SKM-1 (cell line): ENCODE measurements around the gene FOXB1.

Experiments used
- DNase-seq: peaks from one replicate; lab custom pipeline; 2025; ENCODE audit not compliant: unreplicated experiment; lab: John Stamatoyannopoulos, UW

The FOXB1 gene

DNA sequence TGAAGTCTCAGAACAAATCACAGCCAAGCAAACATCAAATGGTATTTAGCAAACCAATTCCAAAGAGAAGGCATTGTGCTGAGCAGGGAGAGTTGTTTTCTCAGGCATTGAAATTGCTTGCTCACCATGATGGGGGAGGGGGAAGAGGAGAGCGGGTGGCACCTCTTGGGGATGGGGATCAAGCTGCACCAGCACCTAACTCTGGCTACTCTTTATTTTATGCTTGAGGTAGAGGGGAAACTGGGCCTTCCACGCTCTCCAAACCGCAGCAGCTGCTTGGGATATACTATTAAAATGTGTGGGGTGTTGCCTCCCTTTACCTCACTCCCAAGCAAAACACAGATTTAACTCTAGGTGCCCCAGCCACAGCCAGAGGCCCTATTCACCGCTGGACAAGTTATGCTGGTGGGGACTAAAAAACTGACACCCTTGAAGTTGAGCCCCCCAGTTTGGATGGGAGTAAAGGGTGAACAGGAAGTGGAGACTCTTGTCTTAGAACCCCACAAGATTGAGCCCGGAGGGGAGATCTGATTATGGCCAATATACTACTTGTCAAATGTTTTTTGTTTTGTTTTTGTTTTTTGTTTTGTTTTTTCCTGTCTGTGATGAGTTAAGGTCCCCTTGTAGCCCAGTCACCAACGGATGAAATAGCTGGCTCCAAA, 5.0 kb upstream of the FOXB1 start:
- no peak for DNase-seq

GRCh38 chr15:59999612-60000112, 4.4 kb upstream of the FOXB1 start:
- DNase-seq = no peak

- no peak for DNase-seq
Observed at GRCh38 chr15:60000113-60000823, 3.8 kb upstream of the FOXB1 start.

- no peak for DNase-seq
Observed at GRCh38 chr15:60000824-60001609, 3.1 kb upstream of the FOXB1 start.

DNA sequence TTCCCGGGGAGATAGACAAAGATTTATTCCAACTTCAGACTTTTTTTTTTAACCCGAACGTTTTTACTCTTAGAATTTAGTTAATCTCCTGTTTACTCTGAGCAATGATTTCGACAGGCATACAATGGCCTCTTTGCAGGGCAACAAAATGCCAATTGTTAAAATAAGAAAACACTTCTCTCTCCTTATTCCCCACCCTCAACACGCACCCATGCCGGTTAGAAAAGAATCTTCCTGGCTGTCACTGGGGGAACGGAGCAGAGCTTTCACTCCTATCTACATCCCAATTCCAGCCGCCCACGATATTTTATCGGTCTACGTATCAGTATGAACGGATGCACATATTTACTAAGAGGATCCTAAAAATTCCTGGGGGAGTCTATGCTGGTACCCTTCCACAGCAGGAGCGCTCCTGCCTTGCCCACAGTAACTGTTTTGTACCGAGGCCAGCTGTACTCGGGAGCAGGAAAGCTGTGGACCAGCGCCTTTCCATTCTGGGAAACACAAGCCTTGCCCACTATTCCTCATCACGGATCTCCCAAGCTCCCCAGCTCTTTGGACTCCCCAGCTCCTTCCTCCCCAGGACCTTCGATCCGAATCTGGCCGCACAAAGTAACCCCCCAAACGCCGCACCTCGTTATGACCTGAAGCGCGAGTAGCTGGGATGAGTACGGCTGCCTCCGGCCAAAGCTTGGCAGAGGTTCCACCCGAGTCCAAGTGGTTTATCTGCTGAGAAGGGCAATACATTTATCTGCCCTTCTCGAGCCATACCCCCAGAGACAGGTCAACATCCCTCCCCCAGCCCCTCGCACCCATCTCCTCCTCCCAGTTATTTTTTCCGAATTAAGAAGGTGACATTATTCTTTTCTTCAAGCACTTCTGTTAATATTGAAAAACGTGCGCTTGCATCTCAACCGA, 2.2 kb upstream of the FOXB1 start:
- DNase-seq = no peak

- no peak for DNase-seq
Observed at GRCh38 chr15:60002528-60003218, 1.4 kb upstream of the FOXB1 start.

GRCh38 chr15:60003243-60004008, 685 bp upstream of the FOXB1 start:
- no peak for DNase-seq

DNA sequence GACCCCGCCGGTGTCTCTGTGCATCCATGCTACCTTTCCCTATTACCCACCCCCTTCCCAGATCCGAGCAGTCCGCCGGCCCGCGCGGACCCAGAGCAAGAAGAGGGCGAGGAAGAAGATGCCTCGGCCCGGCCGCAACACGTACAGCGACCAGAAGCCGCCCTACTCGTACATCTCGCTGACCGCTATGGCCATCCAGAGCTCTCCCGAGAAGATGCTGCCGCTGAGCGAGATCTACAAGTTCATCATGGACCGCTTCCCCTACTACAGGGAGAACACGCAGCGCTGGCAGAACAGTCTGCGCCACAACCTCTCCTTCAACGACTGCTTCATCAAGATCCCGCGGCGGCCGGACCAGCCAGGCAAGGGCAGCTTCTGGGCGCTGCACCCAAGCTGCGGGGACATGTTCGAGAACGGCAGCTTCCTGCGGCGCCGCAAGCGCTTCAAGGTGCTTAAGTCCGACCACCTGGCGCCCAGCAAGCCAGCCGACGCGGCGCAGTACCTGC, 788 bp downstream of the FOXB1 start:
- no peak for DNase-seq

- no peak for DNase-seq
Observed at GRCh38 chr15:60005352-60006202, 1.5 kb downstream of the FOXB1 start.

- DNase-seq = no peak
Observed at GRCh38 chr15:60006203-60006862, 2.2 kb downstream of the FOXB1 start.

DNA sequence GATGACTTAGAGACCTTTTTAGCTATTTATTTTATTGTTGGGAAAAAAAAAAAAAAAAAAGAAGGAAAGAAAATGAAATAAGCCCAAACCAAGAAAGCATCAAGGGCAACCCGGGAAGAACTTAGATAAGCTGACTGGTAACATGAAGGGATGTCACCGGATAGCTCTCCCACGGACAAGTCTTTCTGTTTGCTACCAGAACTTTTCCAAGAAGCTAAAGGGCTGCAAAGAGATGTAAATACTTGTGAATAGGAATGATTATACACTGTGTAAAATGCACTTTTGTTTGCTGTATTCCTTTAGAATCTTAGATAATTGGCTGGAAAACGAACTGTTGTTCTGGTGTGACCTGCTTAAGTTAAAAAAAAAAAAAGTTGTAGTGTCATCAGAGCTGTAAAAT, 2.8 kb downstream of the FOXB1 start:
- no peak for DNase-seq

DNA sequence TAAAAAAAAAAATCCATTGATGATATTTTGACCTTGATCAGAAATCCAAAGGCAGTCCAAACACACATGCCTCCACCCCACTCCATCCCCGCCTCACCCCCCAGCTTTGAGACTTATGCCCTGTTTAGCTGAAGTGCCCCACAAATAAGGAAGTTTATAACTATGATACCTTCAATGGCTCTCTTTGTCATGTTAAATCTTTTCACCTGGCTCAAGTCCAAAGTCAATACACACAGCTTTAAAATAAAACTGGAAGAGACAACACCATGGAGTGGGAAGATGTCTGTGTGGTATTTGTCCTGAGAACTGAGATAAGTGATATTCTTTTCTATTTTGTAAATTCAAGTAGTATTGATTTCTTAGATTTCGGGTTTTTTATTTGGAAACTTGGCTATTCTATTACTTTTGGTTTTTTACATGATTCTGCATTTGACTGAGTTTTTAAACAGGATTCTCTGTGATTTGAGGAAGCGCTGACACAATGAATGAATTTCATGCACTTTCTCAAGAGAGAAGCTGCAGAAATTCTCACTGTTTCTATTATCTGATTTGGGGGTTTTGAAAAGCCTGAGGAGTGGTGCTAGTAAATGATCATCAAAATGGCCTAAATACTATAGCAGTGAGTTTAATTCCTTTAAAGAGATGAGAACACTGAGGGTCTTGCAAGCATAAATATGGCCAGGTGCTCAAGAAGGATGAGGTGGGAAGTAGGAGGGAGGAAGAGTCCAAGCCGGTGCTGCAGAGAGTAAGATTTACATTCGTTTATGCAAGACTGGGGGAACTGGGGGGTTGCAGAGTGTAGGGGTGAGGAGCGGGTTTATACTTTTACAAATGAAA, 5.2 kb downstream of the FOXB1 start:
- DNase-seq = no peak

DNA sequence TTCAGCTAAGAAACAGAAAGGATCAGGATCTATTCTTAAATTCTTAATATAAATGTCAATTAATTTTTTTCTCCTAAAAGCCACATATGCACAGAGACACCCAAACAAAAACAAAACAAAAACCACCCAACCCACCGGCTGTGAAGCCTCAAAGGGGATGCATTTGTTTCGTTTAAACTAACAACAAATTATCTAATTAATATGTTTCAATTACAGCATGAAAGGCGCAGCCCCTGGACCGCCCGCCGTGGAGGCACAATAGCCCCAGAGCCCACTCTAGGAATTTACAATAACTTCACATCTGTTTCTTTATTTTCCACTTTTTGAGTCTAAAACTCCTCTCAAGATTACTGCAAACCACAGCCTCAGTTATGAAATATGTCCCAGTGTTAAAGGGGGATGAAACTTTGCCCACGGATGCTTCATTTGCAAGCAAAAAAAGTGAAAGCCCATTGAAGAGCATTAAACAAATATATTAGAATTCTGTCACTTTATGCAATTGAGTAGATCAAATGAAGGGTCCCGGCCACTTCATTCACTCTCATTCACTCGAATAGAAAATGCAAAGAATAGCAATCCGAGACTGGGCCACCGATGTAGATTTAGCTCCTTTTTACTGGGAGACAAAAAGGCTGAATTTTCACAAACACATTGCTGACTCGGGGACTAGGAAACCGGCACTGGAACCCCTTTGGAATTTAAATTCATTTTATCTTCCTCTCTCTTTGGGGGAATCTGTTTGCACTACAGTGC, 6.0 kb downstream of the FOXB1 start:
- no peak for DNase-seq

DNA sequence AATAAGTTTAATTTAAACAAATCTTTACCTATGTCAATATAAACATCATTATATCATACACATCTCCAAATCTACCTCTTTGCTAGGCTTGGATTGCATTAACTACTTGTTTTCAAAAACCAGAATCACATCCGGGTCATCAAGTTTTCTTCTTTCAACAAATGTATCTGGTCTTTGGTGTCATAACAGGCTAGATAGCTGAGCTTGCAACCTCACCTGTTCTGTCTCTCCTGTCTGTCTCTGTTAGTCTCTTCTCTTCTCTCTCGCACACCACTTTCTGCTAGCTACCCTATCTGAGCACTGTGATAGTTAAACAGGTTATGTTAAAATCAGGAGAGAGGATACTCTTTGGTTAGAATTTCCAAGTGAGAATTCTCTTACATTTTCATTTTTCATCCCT, 6.7 kb downstream of the FOXB1 start:
- DNase-seq = no peak

DNA sequence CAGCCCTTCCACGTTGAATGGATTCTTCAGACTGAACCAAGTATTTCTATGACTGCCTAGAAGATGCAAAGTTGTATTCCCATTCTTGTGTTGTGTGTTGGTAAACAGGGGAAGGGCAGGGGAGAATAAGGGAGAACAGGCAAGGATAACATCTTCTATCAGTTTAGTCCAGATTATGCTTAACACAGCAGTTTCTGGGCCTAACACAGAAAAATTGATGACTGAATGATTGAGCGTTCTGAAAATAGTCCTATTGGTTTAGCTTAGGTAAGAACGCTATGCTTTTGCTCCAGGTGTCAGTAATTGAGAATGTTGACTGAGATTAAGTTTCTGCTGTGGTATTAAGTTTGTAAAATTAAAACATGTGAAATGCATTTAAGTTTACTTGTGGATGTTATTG, 8.6 kb downstream of the FOXB1 start:
- no peak for DNase-seq
